ENCODE data around the gene CCDC33.

The CCDC33 gene

DNA sequence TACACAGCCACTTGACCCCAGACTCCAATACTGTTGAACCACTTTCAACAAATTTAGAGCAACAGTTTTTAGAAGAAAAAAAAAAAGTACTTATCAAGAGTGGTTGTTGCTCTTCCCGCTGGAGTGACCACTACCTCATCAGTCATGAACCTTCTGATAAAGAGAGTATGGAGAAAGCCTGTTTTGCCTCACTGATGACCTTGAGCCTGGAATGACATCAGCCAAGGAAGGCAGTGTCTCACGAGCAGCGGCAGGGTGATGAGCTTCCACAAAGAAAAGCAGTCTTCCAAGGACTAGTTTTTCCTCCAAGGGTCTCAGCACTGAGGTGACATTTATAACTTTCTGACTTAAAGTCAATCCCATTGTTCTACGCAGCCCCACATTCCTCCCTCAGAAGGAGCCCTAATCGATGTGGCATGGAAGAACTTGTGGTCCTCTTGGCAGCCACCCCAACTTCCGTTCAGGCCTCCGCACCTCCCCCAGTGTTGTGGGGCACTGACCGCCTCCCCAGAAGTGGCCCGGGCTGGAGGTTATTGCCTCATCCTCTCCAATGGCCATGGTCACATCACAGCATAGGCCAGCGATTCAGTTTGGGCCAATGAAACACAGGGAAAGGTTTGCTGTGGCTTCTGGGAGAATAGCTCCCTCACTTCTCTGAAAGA, 133.1 kb downstream of the CCDC33 start:
- DNase-seq: no peak

DNA sequence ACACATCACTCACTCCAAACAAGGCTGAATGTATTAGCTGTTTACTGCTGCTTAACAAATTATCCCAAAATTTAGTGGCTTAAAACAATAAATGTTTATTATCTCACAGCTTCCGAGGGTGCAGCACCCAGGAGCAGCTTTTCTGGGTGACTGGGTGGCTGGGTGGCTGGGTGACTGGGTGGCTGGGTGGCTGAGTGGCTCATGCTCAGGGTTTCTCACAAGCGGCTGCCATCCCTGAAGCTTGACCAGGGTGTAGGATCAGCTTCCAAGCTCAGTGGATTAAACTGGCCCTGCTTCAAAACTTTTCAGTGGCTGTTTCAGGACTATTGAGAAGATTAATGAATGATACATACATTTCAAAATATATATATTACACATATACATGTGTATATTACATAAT, 133.6 kb downstream of the CCDC33 start:
- no peak for DNase-seq

DNA sequence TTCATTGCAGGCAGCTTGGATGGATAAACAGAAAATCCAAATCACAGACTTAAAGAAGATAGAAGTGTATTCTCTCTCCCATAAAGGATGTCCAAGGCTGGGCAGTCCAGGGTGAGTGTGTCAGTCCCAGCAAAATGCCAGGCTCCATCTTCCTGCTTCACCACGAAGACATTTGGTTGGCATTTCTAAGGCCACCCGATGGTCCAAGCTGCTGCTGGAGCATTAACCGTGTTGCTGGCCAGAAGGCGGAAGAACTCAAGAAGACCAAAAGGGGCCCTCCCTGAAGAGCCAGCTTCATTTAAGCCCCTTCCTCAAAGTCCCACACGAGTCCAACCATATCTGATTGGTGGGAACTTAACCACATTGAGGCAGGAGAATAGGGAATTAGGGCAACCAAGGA, 134.3 kb downstream of the CCDC33 start:
- no peak for DNase-seq

DNA sequence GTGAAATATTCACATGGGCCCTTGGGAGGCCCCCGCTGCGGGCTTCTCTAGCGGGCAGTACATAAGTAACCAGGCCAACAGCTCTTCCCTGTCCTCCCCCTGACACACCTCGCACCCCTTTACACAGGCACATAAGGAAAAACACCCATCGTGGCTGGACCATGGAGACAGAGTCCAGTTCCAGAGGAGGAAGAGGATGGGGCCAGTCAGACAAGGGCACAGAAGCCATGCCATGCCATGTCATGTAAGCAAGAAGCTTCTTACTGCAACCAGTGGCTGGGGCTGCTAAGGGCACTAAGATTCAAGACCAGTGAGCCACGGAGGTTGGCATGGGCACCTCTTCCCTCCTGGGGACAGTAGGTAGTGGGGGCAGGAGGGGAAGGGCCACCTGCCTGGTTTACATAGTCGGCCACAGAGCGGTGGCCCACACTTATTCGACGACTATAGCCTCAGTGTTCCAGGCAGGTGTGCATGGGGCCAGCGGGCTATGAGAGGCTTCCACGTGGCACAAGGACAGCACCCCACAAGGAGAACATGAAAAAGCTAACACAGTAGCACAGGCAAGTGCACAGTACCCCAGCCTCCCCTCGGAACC, 137.0 kb downstream of the CCDC33 start:
- DNase-seq: no peak

DNA sequence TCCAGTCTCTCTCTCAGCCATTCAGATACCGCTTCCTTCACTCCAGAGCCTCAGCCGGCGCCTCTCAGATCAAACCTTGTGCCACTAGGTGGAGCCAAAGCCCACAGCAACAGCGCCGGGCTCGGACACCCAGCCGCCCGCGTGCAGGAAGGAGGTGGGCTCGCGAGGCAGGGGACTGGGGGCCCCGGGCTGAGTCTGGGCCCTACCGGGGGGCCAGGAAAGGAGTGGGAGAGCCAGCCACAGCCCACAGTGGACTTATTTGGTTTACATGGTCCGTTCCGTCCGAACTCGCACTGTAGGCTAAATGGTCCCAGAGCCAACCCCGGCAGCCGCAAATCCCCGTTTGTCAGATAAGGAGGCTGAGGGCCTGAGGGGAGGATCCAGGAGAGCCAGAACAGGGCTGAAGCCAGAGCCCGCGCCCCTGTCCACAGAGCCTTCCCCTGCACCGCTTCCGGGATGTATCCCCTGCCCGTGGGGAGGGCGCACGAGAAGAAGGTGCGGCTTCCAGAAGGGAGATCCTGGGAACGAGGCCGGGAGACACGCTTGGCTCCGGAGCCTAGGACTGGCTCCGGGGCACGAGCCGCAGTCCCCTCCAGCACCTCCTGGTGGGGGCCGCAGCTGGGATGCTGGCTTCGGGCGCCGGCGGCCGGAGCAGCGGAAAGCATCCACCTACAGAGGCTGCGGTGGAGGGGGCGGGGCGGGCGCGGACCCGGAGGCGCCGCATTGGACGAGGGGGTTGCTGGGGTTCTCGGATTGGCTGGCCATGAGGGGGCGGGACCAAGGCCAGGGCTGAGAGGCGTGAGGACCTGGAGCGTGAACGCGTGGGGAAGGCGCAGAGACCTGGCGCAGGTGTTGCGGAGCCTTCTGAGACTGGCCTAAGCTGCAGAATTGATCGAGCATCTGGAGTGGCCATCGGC, 137.9 kb downstream of the CCDC33 start:
- peak; percentile 95 for DNase-seq

DNA sequence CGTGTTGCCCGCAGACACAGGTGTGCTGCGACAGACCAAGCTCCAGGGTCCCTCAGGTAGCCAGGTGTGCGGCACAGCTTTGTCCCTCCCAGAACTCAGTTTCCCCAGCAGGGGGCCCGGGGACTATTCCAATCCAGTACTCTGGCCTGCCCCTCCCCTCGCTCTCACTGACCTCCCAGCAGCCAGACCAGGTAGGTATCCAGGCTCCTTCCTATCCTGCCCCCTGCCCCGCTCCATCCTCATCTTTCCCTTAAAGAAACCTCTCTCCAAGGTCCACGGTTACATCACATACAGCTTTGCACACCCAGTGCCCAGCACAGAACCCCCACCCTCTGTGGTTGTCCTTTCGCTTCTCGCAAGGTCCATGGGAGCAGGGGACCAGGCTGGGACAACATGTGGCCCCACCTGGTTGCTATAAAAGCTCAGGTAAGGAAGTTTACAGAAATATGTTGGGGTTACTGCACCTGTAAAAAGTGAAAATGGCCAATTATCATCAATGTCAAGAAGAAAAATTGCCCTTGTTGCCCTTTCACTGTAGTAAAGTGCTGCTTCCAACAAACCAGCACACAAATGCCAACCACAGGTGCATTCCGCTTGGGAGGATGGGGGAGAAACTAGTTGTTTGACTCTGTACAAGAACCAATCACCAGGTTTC, 138.6 kb downstream of the CCDC33 start:
- no peak for DNase-seq

DNA sequence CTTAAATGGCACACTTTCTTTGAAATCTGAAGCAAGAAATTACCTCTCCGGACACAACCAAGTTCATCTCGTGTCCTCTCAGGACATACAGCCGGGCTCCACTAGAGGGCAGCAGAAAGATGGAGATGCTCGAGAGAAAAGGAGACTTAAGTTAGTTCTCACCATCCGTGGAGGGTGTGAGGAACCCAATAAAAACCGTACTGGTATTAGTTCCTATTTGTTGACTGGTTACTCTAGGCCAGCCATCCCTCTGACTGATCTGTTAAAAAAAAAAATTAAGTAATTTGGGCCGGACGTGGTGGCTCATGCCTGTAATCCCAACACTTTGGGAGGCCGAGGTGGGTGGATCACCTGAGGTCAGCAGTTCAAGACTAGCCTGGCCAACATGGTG, 139.2 kb downstream of the CCDC33 start:
- DNase-seq: peak; percentile 89

DNA sequence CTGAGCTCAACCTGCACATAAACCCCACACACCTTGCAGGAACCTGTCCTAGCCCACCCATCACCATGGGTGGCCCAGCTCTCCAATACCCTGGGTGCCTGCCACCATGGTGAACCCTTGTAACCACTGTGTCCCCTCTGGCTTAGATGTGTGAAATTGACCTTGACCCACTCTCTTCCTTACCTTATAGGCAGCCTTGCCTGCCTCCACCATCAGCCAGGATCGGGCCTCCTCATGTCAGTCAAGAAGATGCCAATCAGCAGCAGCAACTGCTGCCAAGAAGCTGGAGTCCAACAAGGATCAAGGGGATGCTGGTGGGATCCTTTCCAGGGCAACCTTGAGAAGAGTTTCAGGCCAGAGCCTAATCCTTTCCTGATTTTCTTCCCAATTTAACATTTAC, 140.1 kb downstream of the CCDC33 start:
- no peak for DNase-seq

DNA sequence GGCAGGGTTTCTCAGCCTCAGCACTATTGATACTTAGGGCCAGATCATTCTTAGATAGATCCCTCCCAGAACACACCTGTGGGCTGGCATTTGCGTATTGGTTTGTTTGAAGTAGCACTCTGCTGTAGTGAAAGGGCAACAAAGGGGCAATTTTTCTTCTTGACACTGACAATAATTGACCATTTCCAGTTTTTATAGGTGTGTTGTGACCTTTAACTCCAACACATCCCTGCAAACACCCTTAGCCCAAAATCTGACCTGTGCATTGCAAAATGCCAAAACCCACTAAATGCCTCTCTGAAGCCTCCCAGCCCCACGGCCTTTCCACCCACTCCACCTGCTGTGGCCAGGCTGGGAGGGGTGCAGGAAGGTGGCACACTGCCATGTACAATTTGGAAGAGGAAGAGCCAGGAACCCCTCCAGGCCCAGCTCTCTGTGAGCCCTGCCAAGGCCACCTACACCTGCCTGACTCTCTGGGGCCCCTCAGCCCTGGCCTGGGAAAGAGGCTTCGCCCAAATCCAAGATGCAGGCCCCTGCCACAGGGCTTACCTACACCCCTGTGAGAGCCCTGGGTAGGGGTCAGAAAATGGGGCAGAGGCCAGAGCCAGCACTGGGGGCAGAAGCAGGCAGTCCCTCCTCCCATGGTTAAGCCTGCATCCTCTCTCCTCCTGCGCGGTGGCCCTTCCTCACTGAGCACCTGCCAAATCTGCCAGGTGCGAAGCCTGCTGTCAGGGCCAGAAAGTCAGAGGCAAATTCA, 140.9 kb downstream of the CCDC33 start:
- DNase-seq: no peak

DNA sequence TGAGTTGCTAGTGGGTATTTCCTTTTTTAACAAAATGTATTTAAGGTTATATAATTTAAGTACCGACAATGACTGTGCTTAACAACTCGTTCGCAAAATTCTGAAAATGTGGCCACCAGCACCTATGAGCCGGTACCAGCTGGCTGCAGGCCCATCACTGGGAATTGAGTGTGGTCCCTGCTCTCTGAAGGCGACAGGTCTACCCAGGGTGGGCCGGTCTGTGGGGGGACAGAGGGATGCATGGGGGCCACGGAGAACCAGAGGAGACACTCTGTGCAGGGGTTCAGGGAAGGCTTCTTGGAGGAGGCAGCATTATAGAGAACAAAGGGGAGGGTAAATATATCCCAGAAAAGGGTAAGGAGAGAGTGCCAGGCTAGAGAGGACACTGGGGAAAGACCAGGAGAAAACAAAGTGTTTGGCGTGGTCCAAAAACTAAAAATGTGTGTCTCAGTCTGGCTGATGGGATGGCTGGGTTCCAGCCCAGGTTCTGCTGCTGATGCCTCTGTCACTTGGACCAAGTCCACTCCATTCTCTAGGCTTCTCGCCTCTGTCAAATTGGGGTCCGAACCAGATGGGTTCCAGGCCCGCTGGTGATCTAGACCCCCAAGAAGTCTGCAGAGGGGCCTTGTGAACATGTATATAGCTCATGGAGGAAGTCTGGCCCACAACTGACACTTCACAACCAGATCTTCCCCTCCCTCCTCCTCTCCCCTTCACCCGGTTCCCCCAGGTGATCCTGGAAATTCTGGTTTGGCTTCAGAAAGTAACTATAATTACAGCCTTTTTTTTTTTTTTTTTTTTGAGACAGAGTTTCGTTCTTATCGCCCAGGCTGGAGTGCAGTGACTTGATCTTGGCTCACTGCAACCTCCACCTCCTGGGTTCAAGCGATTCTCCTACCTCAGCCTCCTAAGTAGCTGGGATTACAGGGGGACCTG, 142.0 kb downstream of the CCDC33 start:
- no peak for DNase-seq

DNA sequence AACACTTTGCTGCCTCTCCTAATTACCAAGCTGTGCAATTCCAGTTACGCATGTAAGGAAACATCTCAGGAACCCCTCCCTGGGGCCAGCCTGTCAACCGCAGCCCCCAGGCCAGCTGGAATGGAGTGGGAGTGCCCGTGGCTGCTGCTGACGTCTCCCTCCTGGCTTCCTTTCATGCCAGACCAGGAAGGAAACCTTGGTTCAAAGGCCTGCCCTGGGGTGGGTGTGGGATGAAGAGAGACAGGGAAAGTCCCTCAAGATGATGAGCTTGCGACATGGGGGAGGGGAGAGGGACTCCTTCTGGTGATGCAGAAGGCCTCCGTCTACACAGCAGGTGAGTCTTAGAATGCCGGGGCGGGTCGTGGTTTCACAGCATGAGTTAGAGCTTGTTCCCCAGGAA, 142.7 kb downstream of the CCDC33 start:
- peak; percentile 81 for DNase-seq

DNA sequence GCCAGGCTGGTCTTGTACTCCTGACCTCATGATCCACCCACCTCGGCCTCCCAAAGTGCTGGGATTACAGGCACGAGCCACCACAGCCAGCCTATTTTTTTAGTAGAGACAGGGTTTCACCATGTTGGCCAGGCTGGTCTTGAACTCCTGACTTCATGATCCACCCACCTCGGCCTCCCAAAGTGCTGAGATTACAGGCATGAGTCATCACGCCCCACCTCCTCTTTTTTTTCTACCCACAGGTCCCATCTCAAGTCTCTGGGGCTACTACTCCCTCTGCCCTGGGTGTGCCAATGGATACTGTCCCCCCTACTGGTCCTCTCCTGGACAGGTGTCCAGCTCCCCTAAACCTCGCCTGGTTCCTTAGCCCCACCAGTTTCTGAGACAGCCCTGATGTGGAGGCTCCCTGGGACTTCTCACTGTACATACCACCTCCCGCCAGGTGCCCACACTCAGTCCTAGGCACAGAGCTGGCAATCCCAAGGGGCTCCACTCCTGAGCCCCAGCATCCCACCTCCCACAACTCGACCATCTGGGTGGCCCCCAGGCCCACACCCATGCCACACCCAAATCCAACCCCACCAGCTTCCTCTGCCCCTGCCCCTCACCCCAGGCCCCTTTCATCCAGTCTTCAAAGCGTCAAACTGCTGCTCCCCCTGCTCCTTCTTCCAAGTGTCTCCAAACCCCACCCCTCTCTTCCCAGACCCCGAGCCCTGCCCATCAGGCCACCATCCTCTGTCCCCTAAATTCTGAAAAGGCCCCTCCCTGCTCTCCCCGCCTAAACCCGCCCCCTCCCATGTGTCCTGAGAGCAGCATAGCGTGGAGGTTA, 144.4 kb downstream of the CCDC33 start:
- no peak for DNase-seq

DNA sequence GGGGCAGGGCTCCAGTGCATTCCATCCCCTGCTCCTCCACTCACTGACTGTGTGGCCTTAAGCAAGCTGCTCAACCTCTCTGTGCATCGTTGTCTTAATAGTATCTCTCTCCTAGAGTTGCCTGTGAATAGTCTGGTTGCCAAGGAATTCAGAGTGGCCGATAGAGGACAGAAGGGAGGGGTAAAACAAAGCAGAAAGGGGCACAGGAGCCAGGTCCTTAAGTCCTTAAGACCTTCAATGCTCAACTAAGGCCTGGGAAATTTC, 145.0 kb downstream of the CCDC33 start:
- DNase-seq: no peak

DNA sequence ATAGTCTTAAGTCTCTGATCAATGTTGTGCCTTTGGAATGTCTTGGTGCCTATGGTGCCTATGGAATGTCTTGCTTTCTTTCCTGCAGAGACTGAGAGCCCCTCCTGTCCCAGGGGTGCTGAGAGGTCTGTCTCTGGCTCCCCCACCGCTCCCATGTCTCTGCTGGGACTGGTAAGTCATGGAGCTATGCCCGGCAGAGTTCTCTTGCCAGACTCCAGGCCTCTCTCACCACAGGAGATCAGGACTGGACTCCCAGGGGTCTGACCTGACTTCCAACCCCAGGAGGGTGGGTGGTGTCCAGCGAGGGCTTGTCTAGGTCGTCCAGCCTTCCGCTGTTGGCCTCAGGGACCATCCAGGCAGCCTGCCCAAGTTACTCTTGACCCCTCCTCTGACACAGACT, 145.4 kb downstream of the CCDC33 start:
- no peak for DNase-seq

DNA sequence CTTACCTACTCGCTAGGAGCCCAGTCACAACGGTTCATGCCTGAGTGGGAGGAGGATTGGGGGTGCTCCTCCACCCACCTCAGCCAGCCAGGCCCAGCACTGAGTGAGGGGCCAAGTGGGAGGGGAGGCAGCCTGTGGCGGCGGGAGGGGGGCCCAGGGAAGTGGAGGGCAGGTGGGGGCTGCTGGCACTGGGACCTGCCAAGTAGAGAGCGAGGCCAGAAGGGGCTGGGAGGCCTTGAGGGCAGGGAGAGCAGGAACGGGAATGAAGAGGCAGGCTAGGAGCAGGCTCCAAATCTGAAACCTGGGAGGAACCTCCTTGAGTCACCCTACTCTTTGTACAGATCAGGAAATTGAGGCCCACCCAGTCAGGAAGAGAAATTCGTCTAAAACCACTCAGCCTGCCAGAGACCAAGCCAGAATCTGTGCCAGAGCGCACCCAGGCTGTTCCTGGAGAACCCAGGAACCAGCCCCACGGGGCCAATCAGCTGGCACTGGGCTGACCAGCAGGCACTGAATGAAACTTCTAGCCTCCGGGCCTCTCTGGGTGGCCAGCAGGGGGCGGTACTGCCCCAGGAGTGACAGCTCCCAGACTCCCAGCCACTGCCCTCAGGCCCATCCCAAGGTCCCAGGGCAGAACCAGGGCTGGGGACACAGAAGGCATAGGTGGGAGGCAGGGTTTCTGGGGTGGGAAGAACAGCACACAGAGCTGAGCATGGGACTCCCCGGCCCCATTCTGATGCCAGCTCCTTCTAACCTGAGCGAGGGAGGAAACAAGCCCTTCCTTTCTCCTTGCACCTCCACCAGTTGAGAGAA, 146.1 kb downstream of the CCDC33 start:
- peak; percentile 92 for DNase-seq

DNA sequence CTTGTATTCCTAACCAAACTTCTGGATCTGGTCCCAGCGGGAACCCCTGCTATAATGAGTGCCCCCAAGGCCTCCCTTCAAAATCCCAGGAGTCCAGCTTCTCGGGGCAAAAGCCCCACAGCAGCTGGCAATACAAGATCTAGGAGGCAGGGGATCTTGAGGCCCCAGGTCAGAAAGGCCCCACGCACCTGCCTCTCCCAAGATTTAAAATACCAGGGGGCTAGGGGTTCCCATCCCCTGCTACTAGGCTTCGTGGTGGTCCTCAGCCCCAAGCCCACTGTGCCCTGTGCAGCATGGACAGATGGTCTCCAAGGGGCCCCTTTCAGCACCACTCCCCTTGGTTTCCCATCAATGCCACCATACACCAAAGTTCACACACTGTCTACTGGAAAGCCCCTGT, 147.2 kb downstream of the CCDC33 start:
- DNase-seq: peak; percentile 60

DNA sequence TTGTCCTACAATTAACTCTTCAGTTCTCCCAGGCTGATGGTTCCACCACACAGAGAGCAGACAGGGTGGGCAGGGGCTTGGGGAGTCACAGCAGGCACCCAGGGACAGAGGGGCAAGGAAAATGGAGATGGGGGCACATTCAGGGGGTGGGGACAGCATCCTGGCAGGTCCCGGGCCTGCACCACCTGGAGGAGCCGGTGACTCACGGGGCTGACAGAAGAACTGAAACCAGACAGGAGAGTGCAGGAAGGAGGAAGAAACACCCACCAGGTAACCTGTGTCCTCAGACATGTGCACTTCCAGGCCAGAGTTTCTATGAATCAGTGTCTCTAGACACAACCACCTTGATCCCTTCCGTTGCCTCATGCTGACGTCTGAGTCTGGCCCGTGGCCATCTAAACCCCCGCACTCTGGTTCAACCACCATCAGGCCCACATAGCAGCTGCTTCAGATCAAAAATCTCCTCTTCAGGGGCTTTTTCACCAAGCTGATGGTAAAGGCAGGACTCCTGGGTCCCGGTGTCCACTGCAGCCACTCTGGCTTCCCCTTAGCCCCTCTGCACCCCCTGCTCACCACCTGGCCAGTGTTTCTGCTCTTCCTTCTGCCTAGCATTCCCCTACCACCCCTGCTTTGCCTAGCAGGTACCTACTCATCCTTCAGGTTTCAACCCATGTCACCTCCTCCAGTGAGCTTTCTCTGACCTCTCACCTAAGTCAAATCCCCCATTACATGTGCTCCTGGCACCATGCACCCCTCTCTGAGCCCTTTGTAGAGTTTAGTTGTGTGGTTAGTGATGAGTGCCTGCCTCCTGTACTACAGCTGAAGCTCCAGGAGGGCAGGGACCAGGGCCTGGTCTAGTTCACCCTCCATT, 147.8 kb downstream of the CCDC33 start:
- peak; percentile 91 for DNase-seq

DNA sequence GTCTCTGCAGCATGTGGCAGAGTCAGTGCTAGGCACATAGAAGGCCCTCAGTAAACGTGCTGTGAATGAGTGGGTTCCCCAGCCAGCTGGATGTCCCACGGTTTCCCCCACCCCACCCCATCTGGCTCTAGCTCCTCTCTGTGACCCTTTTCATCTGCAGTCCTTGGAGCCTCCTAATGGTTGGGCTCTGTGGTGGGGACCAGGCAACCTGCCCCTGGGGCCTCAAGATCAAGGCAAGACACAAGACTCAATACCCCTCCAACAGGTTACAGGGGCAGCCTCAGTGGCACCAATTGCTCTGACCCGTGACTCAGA, 148.4 kb downstream of the CCDC33 start:
- no peak for DNase-seq
